ENCODE results near the gene ZFR2. TPM values are rescaled to one million over a fixed set of nuclear protein-coding genes. Genes with fewer than 3 reads are reported as not detected.

Gene ZFR2
- total and polyA plus RNA-seq, 10 of the 15 experiments (the other 5 are each of a cell fraction or from before 2014, with no cell fraction given): 0.18 TPM; not detected in 9

DNA sequence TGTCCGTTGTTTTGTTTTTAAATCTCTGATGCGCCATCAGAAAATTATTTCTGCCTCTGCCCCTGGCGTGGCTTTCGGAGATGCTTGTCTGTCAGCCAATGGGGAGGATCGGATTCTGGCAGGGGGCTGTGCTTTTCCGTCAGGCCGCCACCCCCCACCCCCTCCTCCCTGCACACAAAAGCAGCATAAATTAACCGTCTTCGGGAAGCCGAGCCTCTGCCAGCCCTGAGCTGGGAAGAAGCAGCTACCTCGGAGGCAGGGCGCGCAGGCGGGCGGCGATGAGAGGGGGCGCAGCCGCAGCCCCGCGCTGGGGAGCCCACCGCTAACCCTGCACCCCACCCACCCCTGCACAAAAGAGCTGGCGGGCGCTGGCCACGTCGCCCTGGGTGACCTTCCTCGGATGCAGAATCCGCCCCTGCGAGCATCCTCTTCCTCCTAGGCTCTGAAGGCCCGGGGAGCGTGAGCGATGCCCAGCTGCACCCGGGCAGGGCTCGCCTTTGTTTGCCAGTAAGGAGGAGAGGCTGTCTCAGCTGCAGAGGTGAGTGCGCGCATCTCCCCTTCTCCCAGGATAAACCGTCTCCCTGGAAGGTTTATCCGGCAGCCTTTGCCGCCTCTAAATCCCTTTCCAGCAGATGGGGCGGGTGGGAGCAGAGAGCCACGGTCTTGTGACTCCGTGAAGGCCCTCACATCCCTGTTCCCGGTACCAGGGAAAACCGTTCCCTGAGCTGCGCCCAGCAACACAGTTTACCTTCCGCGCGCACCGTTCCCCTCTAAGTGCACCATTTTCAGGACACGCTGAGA, 11.8 kb upstream of the ZFR2 start, which contains the start of gene ATCAY (continued):
- TF ChIP-seq CEBPB (IDR thresholded peaks at IDR 0.05; ENCODE audit: borderline replicate concordance in 1 of 2, low read depth in 2 of 2, low read length in 2 of 2): no peak
- TF ChIP-seq SMAD1 (IDR thresholded peaks at IDR 0.05; ENCODE audit: low read depth, partially characterized antibody): no peak
- TF ChIP-seq, protein P1, sequence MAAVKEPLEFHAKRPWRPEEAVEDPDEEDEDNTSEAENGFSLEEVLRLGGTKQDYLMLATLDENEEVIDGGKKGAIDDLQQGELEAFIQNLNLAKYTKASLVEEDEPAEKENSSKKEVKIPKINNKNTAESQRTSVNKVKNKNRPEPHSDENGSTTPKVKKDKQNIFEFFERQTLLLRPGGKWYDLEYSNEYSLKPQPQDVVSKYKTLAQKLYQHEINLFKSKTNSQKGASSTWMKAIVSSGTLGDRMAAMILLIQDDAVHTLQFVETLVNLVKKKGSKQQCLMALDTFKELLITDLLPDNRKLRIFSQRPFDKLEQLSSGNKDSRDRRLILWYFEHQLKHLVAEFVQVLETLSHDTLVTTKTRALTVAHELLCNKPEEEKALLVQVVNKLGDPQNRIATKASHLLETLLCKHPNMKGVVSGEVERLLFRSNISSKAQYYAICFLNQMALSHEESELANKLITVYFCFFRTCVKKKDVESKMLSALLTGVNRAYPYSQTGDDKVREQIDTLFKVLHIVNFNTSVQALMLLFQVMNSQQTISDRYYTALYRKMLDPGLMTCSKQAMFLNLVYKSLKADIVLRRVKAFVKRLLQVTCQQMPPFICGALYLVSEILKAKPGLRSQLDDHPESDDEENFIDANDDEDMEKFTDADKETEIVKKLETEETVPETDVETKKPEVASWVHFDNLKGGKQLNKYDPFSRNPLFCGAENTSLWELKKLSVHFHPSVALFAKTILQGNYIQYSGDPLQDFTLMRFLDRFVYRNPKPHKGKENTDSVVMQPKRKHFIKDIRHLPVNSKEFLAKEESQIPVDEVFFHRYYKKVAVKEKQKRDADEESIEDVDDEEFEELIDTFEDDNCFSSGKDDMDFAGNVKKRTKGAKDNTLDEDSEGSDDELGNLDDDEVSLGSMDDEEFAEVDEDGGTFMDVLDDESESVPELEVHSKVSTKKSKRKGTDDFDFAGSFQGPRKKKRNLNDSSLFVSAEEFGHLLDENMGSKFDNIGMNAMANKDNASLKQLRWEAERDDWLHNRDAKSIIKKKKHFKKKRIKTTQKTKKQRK (IDR thresholded peaks at IDR 0.05; ENCODE audit: low read depth, low read length): no peak
- TF ChIP-seq NRF1 (conservative IDR thresholded peaks at IDR 0.05; ENCODE audit: low read depth, low read length): no peak
- no peak for TF ChIP-seq BACH1 (IDR thresholded peaks at IDR 0.05; ENCODE audit: borderline replicate concordance)
- TF ChIP-seq KDM1A (IDR thresholded peaks at IDR 0.05; ENCODE audit: borderline replicate concordance): no peak

DNA sequence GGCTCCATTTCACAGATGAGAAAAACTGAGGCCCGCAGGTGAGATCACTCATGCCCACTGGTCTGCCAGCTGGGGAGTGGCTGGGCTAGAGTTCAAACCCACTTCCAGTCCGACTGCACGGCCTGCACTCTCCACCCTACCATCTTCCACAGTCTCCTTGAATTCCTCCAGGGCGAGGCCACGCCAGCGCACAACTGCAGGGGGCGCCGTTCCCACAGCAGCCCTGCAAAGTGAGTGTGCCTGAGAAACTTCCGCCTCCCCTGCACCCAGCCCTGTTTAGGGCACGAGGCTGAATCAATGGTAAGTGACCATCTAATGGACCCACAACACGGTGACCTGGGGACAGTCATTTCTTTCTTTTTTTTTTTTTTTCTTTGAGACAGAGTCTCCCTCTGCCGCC, 10.8 kb upstream of the ZFR2 start:
- TF ChIP-seq SUPT20H (IDR thresholded peaks at IDR 0.05; ENCODE audit: borderline replicate concordance, control insufficient read depth, low read depth, low read length): no peak
- TF ChIP-seq POLR2AphosphoS2 (IDR thresholded peaks at IDR 0.05; ENCODE audit: low read depth, low read length): no peak
- no peak for TF ChIP-seq SMAD5 (IDR thresholded peaks at IDR 0.05; ENCODE audit: low read depth)
- no peak for TF ChIP-seq MTA2 (IDR thresholded peaks at IDR 0.05; ENCODE audit: low read depth)
- TF ChIP-seq NFYB (IDR thresholded peaks at IDR 0.05; ENCODE audit: insufficient read depth, low read depth, low read length): no peak
- TF ChIP-seq, protein P2, sequence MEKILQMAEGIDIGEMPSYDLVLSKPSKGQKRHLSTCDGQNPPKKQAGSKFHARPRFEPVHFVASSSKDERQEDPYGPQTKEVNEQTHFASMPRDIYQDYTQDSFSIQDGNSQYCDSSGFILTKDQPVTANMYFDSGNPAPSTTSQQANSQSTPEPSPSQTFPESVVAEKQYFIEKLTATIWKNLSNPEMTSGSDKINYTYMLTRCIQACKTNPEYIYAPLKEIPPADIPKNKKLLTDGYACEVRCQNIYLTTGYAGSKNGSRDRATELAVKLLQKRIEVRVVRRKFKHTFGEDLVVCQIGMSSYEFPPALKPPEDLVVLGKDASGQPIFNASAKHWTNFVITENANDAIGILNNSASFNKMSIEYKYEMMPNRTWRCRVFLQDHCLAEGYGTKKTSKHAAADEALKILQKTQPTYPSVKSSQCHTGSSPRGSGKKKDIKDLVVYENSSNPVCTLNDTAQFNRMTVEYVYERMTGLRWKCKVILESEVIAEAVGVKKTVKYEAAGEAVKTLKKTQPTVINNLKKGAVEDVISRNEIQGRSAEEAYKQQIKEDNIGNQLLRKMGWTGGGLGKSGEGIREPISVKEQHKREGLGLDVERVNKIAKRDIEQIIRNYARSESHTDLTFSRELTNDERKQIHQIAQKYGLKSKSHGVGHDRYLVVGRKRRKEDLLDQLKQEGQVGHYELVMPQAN (conservative IDR thresholded peaks at IDR 0.05): no peak
- TF ChIP-seq, protein P3, sequence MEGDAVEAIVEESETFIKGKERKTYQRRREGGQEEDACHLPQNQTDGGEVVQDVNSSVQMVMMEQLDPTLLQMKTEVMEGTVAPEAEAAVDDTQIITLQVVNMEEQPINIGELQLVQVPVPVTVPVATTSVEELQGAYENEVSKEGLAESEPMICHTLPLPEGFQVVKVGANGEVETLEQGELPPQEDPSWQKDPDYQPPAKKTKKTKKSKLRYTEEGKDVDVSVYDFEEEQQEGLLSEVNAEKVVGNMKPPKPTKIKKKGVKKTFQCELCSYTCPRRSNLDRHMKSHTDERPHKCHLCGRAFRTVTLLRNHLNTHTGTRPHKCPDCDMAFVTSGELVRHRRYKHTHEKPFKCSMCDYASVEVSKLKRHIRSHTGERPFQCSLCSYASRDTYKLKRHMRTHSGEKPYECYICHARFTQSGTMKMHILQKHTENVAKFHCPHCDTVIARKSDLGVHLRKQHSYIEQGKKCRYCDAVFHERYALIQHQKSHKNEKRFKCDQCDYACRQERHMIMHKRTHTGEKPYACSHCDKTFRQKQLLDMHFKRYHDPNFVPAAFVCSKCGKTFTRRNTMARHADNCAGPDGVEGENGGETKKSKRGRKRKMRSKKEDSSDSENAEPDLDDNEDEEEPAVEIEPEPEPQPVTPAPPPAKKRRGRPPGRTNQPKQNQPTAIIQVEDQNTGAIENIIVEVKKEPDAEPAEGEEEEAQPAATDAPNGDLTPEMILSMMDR (IDR thresholded peaks at IDR 0.05 in 2 of 3, conservative IDR thresholded peaks at IDR 0.05 in 1 of 3; ENCODE audit: control insufficient read depth in 2 of 3, extremely low read depth in 1 of 3, insufficient read depth in 1 of 3, low read depth in 3 of 3, low read length in 3 of 3): peak in 2 of 3 experiments; percentile 17 to 21; a peak in 1 of 6 replicates
- BruUV-seq (replicated peaks): no TSS peak
- Histone ChIP-seq H3K9ac (ENCODE audit: control insufficient read depth, insufficient read depth, low read length) (no peak overlapping the region), H4K20me1 (ENCODE audit: control insufficient read depth, insufficient read depth) (no peaks in the 10 kb centered on the region), H3K9me3 (replicated peaks; ENCODE audit: control insufficient read depth, insufficient read depth, low read length) (no peaks in the 10 kb centered on the region), H3K4me2 (ENCODE audit: control insufficient read depth, insufficient read depth) (no peak overlapping the region), H3K27ac (ENCODE audit: control insufficient read depth, insufficient read depth) (no peak overlapping the region), H3K4me3 (no peak overlapping the region), H3K27me3 (replicated peaks in 1 of 2; ENCODE audit: control insufficient read depth in 2 of 2, insufficient read depth in 2 of 2, low read length in 1 of 2) (peaks cover 3 to 5% of the 10 kb centered on the region in 2 experiments; a peak in 2 of 4 replicates), H3K4me1 (ENCODE audit: control insufficient read depth, insufficient read depth, low read length) (no peaks in the 10 kb centered on the region), H3K36me3 (ENCODE audit: control insufficient read depth in 2 of 2, insufficient read depth in 2 of 2, low read length in 1 of 2) (no peaks in the 10 kb centered on the region), H3K79me2 (ENCODE audit: control insufficient read depth, insufficient read depth, low read length) (no peaks in the 10 kb centered on the region), H2AFZ (ENCODE audit: control insufficient read depth, low read depth, low read length) (no peak overlapping the region)
- DNase-seq (ENCODE audit: low read depth, low spot score) (no peak), FAIRE-seq (no peak), ATAC-seq (no peak)
- ChIA-PET CTCF (no interaction called here), RAD21 (ENCODE audit: unreplicated experiment) (no interaction called here), SMC1A (ENCODE audit: uncharacterized antibody, unreplicated experiment) (no interaction called here), POLR2A (no interaction called here)
- WGBS (ENCODE audit: insufficient coverage, insufficient replicate concordance, low lambda C conversion rate, missing lambda C conversion rate): 40% methylated on average over 11 of the region's 12 CpGs
- intact Hi-C loops (cut with micrococcal nuclease; ENCODE audit: unreplicated experiment): no loop called here
- in situ Hi-C loops (cut with MboI): no loop called here
